ENCODE data around the gene HELZ. TPM values are rescaled to one million over a fixed set of nuclear protein-coding genes. Genes with fewer than 3 reads are reported as not detected.

HELZ gene
- total RNA-seq, 1 experiment from 2014 or later = 40.5 TPM

GRCh38 chr17:67136191-67137025 is 108.6 kb downstream of the HELZ start:
- Histone ChIP-seq H3K27ac (ENCODE audit: low read depth, low read length) (no peak overlapping the region), H3K4me2 (ENCODE audit: low read length) (no peak overlapping the region), H3K36me3 (ENCODE audit: control insufficient read depth in 1 of 2, insufficient read depth in 2 of 2, low read length in 2 of 2) (peaks cover 5 to 10% of the 10 kb centered on the region in 2 experiments; a peak in 2 of 4 replicates), H3K9me2 (ENCODE audit: insufficient read depth) (no peaks in the 10 kb centered on the region), H2AFZ (ENCODE audit: low read depth, low read length, poor library complexity, severe bottlenecking) (no peak overlapping the region), H4K20me1 (ENCODE audit: insufficient read depth) (no peaks in the 10 kb centered on the region), H3K9me3 (ENCODE audit: control insufficient read depth in 1 of 2, insufficient read depth in 1 of 2, low read depth in 1 of 2, low read length in 2 of 2) (no peaks in the 10 kb centered on the region), H3K4me3 (replicated peaks in 1 of 2; ENCODE audit: low read depth in 1 of 2, low read length in 2 of 2) (no peak overlapping the region), H3K9ac (ENCODE audit: low read length) (no peak overlapping the region), H3K27me3 (ENCODE audit: insufficient read depth, low read length) (no peaks in the 10 kb centered on the region), H3K4me1 (ENCODE audit: control insufficient read depth in 1 of 2, insufficient read depth in 2 of 2, low read length in 2 of 2) (peaks cover 0 to 6% of the 10 kb centered on the region in 2 experiments; a peak in 1 of 4 replicates), H3K79me2 (ENCODE audit: insufficient read depth, low read length) (no peaks in the 10 kb centered on the region)
- RAD21 ChIA-PET (ENCODE audit: low non-redundant PET in 1 of 2, low total read pairs in 2 of 2, uncharacterized antibody in 2 of 2, unreplicated experiment in 2 of 2) = no interaction called here
- POLR2A ChIA-PET = no interaction called here
- DNase-seq (ENCODE audit: low read depth, low spot score) (no peak), ATAC-seq (no peak)
- BruUV-seq (replicated peaks) = no TSS peak
- CTCF ChIA-PET = no interaction called here
- no peak for TF ChIP-seq CTCF (IDR thresholded peaks at IDR 0.05 in 2 of 3, conservative IDR thresholded peaks at IDR 0.05 in 1 of 3; ENCODE audit: borderline replicate concordance in 1 of 3, insufficient read depth in 1 of 3, low read depth in 2 of 3, low read length in 2 of 3)
- no peak for TF ChIP-seq FOSL1 (IDR thresholded peaks at IDR 0.05; ENCODE audit: low read depth)
- no peak for TF ChIP-seq ZBTB33 (IDR thresholded peaks at IDR 0.05; ENCODE audit: extremely low read depth, insufficient replicate concordance, low read length)
- no peak for TF ChIP-seq CBX3 (IDR thresholded peaks at IDR 0.05; ENCODE audit: low read depth)
- TF ChIP-seq EZH2 (IDR thresholded peaks at IDR 0.05) = no peak
- no peak for TF ChIP-seq EGR1 (IDR thresholded peaks at IDR 0.05; ENCODE audit: low read depth)
- no peak for TF ChIP-seq ZNF274 (IDR thresholded peaks at IDR 0.05; ENCODE audit: low read depth, low read length)
- TF ChIP-seq POLR2AphosphoS5 (IDR thresholded peaks at IDR 0.05; ENCODE audit: low read depth, low read length) = no peak
- intact Hi-C loops (cut with micrococcal nuclease) = no loop called here
